Endothelial cell of umbilical vein (primary cell): Measurements from ENCODE around the gene DDX10. TPM values are rescaled to one million over a fixed set of nuclear protein-coding genes. Genes with fewer than 3 reads are reported as not detected.

ENCODE experiments used
- BruUV-seq: library from RNA; stranded (reverse); fragments of 400-500 nt; replicated peaks from 2 replicates; lab custom pipeline; 2021; lab: Mats Ljungman, UMichigan
- CTCF ChIA-PET: fragments of 300-600, 350-600 bp; sonication (Branson Sonifier 250); formaldehyde crosslinking; loops from one replicate; lab custom pipeline; 2021; ENCODE audit warnings: antibody characterized with exemption, inconsistent platforms; lab: Charles Lee
- POLR2A ChIA-PET: fragments of 300-600, 350-600 bp; sonication (Branson Sonifier 250); formaldehyde crosslinking; loops from one replicate; lab custom pipeline; 2021; ENCODE audit warnings: antibody characterized with exemption, inconsistent platforms; lab: Charles Lee
- DNase-seq: peaks from one replicate; pipeline ENCODE4 v3.0.0-alpha.2; 2011; ENCODE audit warnings: low read depth, low spot score
- FAIRE-seq: peaks from 2 replicates; lab custom pipeline; 2011; peaks lifted over from hg19 to GRCh38; lab: Jason Lieb, UNC
- H2AFZ ChIP-seq: 2 replicates; pipeline ENCODE4 v1.6.0; 2012; ENCODE audit warnings: low read depth, low read length, control low read depth, inconsistent platforms
- H3K27ac ChIP-seq: 2 replicates; pipeline ENCODE4 v1.5.1; 2011; ENCODE audit warnings: low read depth, mild to moderate bottlenecking, control low read depth, low read length, moderate library complexity; ENCODE audit not compliant: insufficient read depth
- H3K27me3 ChIP-seq, 2 experiments: 2 replicates each; pipeline versions ENCODE4 v1.6.0 to v1.6.1; 2011; ENCODE audit warnings: low read length in 2 of 2, mixed read lengths in 1 of 2; ENCODE audit not compliant: control insufficient read depth in 2 of 2, insufficient read depth in 2 of 2
- H3K36me3 ChIP-seq, 2 experiments: 2 replicates in 1 of 2; 3 replicates in 1 of 2; pipeline ENCODE4 v1.5.1; 2011; ENCODE audit warnings: low read length in 2 of 2, mild to moderate bottlenecking in 1 of 2, moderate library complexity in 1 of 2; ENCODE audit not compliant: control insufficient read depth in 2 of 2, insufficient read depth in 2 of 2; ENCODE audit errors: extremely low read depth in 1 of 2
- H3K4me1 ChIP-seq: 3 replicates; pipeline ENCODE4 v1.5.1; 2011; ENCODE audit warnings: mild to moderate bottlenecking, low read length; ENCODE audit not compliant: control insufficient read depth, insufficient read depth; ENCODE audit errors: extremely low read depth
- H3K4me2 ChIP-seq: 2 replicates; pipeline ENCODE4 v1.6.1; 2011; ENCODE audit warnings: low read length, control low read depth, mixed read lengths; ENCODE audit not compliant: insufficient read depth
- H3K4me3 ChIP-seq, 3 experiments: fragments of 200-600 bp in 1 of 3; sonication (generic), shearing (Covaris generic) in 1 of 3; replicated peaks in 1 of 3; 2 replicates each; pipeline ENCODE4 v1.5.1; 2011 to 2016; ENCODE audit warnings: control low read depth in 3 of 3, low read length in 3 of 3, mild to moderate bottlenecking in 2 of 3, inconsistent platforms in 1 of 3, low read depth in 1 of 3, moderate library complexity in 1 of 3; ENCODE audit not compliant: insufficient read depth in 1 of 3
- H3K79me2 ChIP-seq: 2 replicates; pipeline ENCODE4 v1.6.0; 2012; ENCODE audit warnings: low read length, inconsistent platforms; ENCODE audit not compliant: control insufficient read depth, insufficient read depth
- H3K9ac ChIP-seq: replicated peaks from 2 replicates; pipeline ENCODE3; 2011; ENCODE audit warnings: low read length, control low read depth; ENCODE audit not compliant: insufficient read depth; ENCODE audit errors: extremely low read depth
- H3K9me1 ChIP-seq: replicated peaks from 3 replicates; pipeline ENCODE4 v1.6.0; 2011; ENCODE audit warnings: mild to moderate bottlenecking, low read length; ENCODE audit not compliant: control insufficient read depth, insufficient read depth; ENCODE audit errors: extremely low read depth
- H3K9me3 ChIP-seq: replicated peaks from 2 replicates; pipeline ENCODE4 v1.5.1; 2012; ENCODE audit warnings: low read length, inconsistent platforms; ENCODE audit not compliant: control insufficient read depth, insufficient read depth
- H4K20me1 ChIP-seq: replicated peaks from 2 replicates; pipeline ENCODE3; 2011; ENCODE audit warnings: mild to moderate bottlenecking, low read length; ENCODE audit not compliant: control insufficient read depth, insufficient read depth; ENCODE audit errors: extremely low read depth
- EZH2 ChIP-seq: IDR thresholded peaks from 2 replicates; pipeline ENCODE4 v1.6.1; 2012; ENCODE audit warnings: borderline replicate concordance, low read depth, mild to moderate bottlenecking, moderate library complexity, low read length, inconsistent platforms; ENCODE audit not compliant: severe bottlenecking
- FOS ChIP-seq: IDR thresholded peaks from 2 replicates; pipeline ENCODE4 v1.6.1; 2011; ENCODE audit warnings: mild to moderate bottlenecking, low read length, moderate library complexity, borderline replicate concordance; ENCODE audit not compliant: insufficient read depth
- GATA2 ChIP-seq: IDR thresholded peaks from 2 replicates; pipeline ENCODE4 v1.7.0; 2011; ENCODE audit warnings: low read depth, mild to moderate bottlenecking, moderate library complexity, mixed read lengths, low read length; ENCODE audit not compliant: insufficient read length, insufficient read depth
- JUN ChIP-seq: IDR thresholded peaks from 2 replicates; pipeline ENCODE4 v1.6.1; 2011; ENCODE audit warnings: borderline replicate concordance, low read depth; ENCODE audit not compliant: insufficient read length, insufficient read depth
- MAX ChIP-seq: IDR thresholded peaks from 2 replicates; pipeline ENCODE4 v1.6.1; 2011; ENCODE audit not compliant: insufficient read depth, insufficient read length
- MYC ChIP-seq: IDR thresholded peaks from one replicate; pipeline ENCODE4 v1.6.1; 2011; ENCODE audit warnings: mild to moderate bottlenecking, low read depth, low read length
- POLR2A ChIP-seq: IDR thresholded peaks from 2 replicates; pipeline ENCODE4 v1.6.1; 2012; ENCODE audit warnings: low read depth, mild to moderate bottlenecking, control low read depth, low read length
- POLR2AphosphoS5 ChIP-seq: IDR thresholded peaks from 2 replicates; pipeline ENCODE4 v1.6.1; 2012; ENCODE audit warnings: low read depth, mild to moderate bottlenecking, control low read depth, low read length, moderate library complexity; ENCODE audit not compliant: insufficient read depth
- dilution Hi-C: fragments of 300-500 bp; cut with MboI; formaldehyde crosslinking; loops from one replicate; pipeline ENCODE4 v1.15.0; 2019; ENCODE audit warnings: low sequenced_read_pairs; ENCODE audit not compliant: extremely low pct_ligation_motif_present
- intact Hi-C: fragments of 100-400 bp; cut with micrococcal nuclease; formaldehyde crosslinking; loops from one replicate; pipeline ENCODE4 v1.10.0; 2022
- polyA plus RNA-seq, 4 experiments: library from polyadenylated mRNA; depleted of rRNA in 3 of 4; stranded (reverse) in 3 of 4; unstranded in 1 of 4; fragments of >200 nt; gene quantifications; 2 replicates each; pipeline versions ENCODE4 v1.2.1 to v1.2.3, GENCODE V29; 2011 to 2012; ENCODE audit warnings: missing spikeins in 1 of 4
- total RNA-seq: library from RNA; stranded (reverse); gene quantifications from 2 replicates; pipeline ENCODE4 v1.2.3, GENCODE V29; 2021
- TF ChIP-seq, protein P1 (sequence below), 2 donors: IDR thresholded peaks; 1 replicate in 1 of 2; 2 replicates in 1 of 2; pipeline ENCODE4 v1.5.1; 2011; ENCODE audit warnings: low read length in 2 of 2, mild to moderate bottlenecking in 2 of 2, moderate library complexity in 2 of 2, control low read depth in 1 of 2, inconsistent platforms in 1 of 2, low read depth in 1 of 2; ENCODE audit not compliant: insufficient read depth in 1 of 2; ENCODE audit errors: extremely low read depth in 1 of 2

The DDX10 gene
- total and polyA plus RNA-seq, 2 donors (not counting 3 experiments of a cell fraction or from before 2014, with no cell fraction given) = 29.8 to 35.2 TPM

- H3K9me1 ChIP-seq = no peaks in the 10 kb centered on the region
- no peak for TF ChIP-seq GATA2
- no peak for TF ChIP-seq POLR2AphosphoS5
- TF ChIP-seq MAX = no peak
- no peak for TF ChIP-seq POLR2A
- no peak for TF ChIP-seq MYC
- no peak for TF ChIP-seq JUN
- TF ChIP-seq FOS = no peak
- TF ChIP-seq, protein P1, sequence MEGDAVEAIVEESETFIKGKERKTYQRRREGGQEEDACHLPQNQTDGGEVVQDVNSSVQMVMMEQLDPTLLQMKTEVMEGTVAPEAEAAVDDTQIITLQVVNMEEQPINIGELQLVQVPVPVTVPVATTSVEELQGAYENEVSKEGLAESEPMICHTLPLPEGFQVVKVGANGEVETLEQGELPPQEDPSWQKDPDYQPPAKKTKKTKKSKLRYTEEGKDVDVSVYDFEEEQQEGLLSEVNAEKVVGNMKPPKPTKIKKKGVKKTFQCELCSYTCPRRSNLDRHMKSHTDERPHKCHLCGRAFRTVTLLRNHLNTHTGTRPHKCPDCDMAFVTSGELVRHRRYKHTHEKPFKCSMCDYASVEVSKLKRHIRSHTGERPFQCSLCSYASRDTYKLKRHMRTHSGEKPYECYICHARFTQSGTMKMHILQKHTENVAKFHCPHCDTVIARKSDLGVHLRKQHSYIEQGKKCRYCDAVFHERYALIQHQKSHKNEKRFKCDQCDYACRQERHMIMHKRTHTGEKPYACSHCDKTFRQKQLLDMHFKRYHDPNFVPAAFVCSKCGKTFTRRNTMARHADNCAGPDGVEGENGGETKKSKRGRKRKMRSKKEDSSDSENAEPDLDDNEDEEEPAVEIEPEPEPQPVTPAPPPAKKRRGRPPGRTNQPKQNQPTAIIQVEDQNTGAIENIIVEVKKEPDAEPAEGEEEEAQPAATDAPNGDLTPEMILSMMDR (IDR thresholded peaks at IDR 0.05; ENCODE audit: extremely low read depth in 1 of 2, insufficient read depth in 1 of 2, low read depth in 1 of 2, low read length in 2 of 2) = no peak
- TF ChIP-seq EZH2 = no peak
- dilution Hi-C loops (no loop called here), intact Hi-C loops (no loop called here)
- H4K20me1 ChIP-seq = no peaks in the 10 kb centered on the region
- peaks cover 1 to 9% of the 10 kb centered on the region in 2 experiments for H3K27me3 ChIP-seq
- no peak overlapping the region for H3K27ac ChIP-seq
- no peaks in the 10 kb centered on the region for H3K9me3 ChIP-seq
- H3K36me3 ChIP-seq = no peaks in the 10 kb centered on the region
- CTCF ChIA-PET = no interaction called here
- H3K4me2 ChIP-seq = no peak overlapping the region
- no TSS peak for BruUV-seq
- no peaks in the 10 kb centered on the region for H3K4me1 ChIP-seq
- H2AFZ ChIP-seq = no peak overlapping the region
- H3K79me2 ChIP-seq = no peaks in the 10 kb centered on the region
- FAIRE-seq = no peak
- DNase-seq = no peak
- POLR2A ChIA-PET = no interaction called here
- H3K9ac ChIP-seq = no peak overlapping the region
- no peak overlapping the region for H3K4me3 ChIP-seq
These were observed 36.5 kb upstream of the DDX10 start for GRCh38 chr11:108628326-108628725.
